Measurements from ENCODE around the gene TPCN2.

The TPCN2 gene

GRCh38 chr11:69114811-69115523 lies 66.2 kb downstream of the TPCN2 start:
- Histone ChIP-seq H3K4me3 (ENCODE audit: low read depth in 1 of 5, low read length in 5 of 5) (no peak overlapping the region), H3K27ac (ENCODE audit: low read depth, low read length) (no peak overlapping the region), H3K9ac (ENCODE audit: low read length in 5 of 5) (no peak overlapping the region), H3K9me3 (ENCODE audit: control insufficient read depth in 5 of 5, low read length in 5 of 5) (peaks cover 2 to 12% (median 7%) of the 10 kb centered on the region in 5 donors), H3K27me3 (ENCODE audit: control insufficient read depth in 5 of 5, insufficient read depth in 4 of 5, low read length in 5 of 5) (peaks cover 0 to 4% (median 0%) of the 10 kb centered on the region in 5 donors), H3K4me1 (ENCODE audit: control insufficient read depth in 5 of 5, insufficient read depth in 5 of 5, low read length in 5 of 5) (peaks cover 0 to 17% (median 10%) of the 10 kb centered on the region in 5 donors), H3K36me3 (ENCODE audit: control insufficient read depth in 5 of 5, insufficient read depth in 5 of 5, low read length in 5 of 5) (no peaks in the 10 kb centered on the region)

- Histone ChIP-seq H3K27me3 (ENCODE audit: control insufficient read depth in 5 of 5, insufficient read depth in 4 of 5, low read length in 5 of 5) (peaks cover 0 to 9% (median 0%) of the 10 kb centered on the region in 5 donors), H3K9ac (ENCODE audit: low read length in 5 of 5) (no peak overlapping the region), H3K4me1 (ENCODE audit: control insufficient read depth in 5 of 5, insufficient read depth in 5 of 5, low read length in 5 of 5) (peaks cover 0 to 17% (median 10%) of the 10 kb centered on the region in 5 donors), H3K4me3 (ENCODE audit: low read depth in 1 of 5, low read length in 5 of 5) (no peak overlapping the region), H3K27ac (ENCODE audit: low read depth, low read length) (no peak overlapping the region), H3K9me3 (ENCODE audit: control insufficient read depth in 5 of 5, low read length in 5 of 5) (peaks cover 2 to 12% (median 7%) of the 10 kb centered on the region in 5 donors), H3K36me3 (ENCODE audit: control insufficient read depth in 5 of 5, insufficient read depth in 5 of 5, low read length in 5 of 5) (no peaks in the 10 kb centered on the region)
Measured at GRCh38 chr11:69115586-69116560, 67.1 kb downstream of the TPCN2 start.

- H3K9ac ChIP-seq (ENCODE audit: low read length in 5 of 5), result no peak overlapping the region
- peaks cover 0 to 17% (median 10%) of the 10 kb centered on the region in 5 donors for H3K4me1 ChIP-seq (ENCODE audit: control insufficient read depth in 5 of 5, insufficient read depth in 5 of 5, low read length in 5 of 5)
- peaks cover 2 to 12% (median 7%) of the 10 kb centered on the region in 5 donors for H3K9me3 ChIP-seq (ENCODE audit: control insufficient read depth in 5 of 5, low read length in 5 of 5)
- H3K36me3 ChIP-seq (ENCODE audit: control insufficient read depth in 5 of 5, insufficient read depth in 5 of 5, low read length in 5 of 5), result no peaks in the 10 kb centered on the region
- H3K27me3 ChIP-seq (ENCODE audit: control insufficient read depth in 5 of 5, insufficient read depth in 4 of 5, low read length in 5 of 5), result peaks cover 0 to 9% (median 0%) of the 10 kb centered on the region in 5 donors
- no peak overlapping the region for H3K4me3 ChIP-seq (ENCODE audit: low read depth in 1 of 5, low read length in 5 of 5)
- H3K27ac ChIP-seq (ENCODE audit: low read depth, low read length), result no peak overlapping the region
Measured at GRCh38 chr11:69116671-69117070, 67.9 kb downstream of the TPCN2 start.

GRCh38 chr11:69119190-69119589 lies 70.5 kb downstream of the TPCN2 start:
- H3K4me3 ChIP-seq (ENCODE audit: low read depth in 1 of 5, low read length in 5 of 5), result no peak overlapping the region
- peaks cover 0 to 11% (median 0%) of the 10 kb centered on the region in 5 donors for H3K27me3 ChIP-seq (ENCODE audit: control insufficient read depth in 5 of 5, insufficient read depth in 4 of 5, low read length in 5 of 5)
- peaks cover 2 to 12% (median 7%) of the 10 kb centered on the region in 5 donors for H3K9me3 ChIP-seq (ENCODE audit: control insufficient read depth in 5 of 5, low read length in 5 of 5)
- no peak overlapping the region for H3K9ac ChIP-seq (ENCODE audit: low read length in 5 of 5)
- no peaks in the 10 kb centered on the region for H3K36me3 ChIP-seq (ENCODE audit: control insufficient read depth in 5 of 5, insufficient read depth in 5 of 5, low read length in 5 of 5)
- peaks cover 0 to 29% (median 22%) of the 10 kb centered on the region in 5 donors for H3K4me1 ChIP-seq (ENCODE audit: control insufficient read depth in 5 of 5, insufficient read depth in 5 of 5, low read length in 5 of 5)
- no peak overlapping the region for H3K27ac ChIP-seq (ENCODE audit: low read depth, low read length)

- no peak overlapping the region for H3K9ac ChIP-seq (ENCODE audit: low read length in 5 of 5)
- H3K36me3 ChIP-seq (ENCODE audit: control insufficient read depth in 5 of 5, insufficient read depth in 5 of 5, low read length in 5 of 5), result no peaks in the 10 kb centered on the region
- H3K27ac ChIP-seq (ENCODE audit: low read depth, low read length), result no peak overlapping the region
- peaks cover 0 to 11% (median 0%) of the 10 kb centered on the region in 5 donors for H3K27me3 ChIP-seq (ENCODE audit: control insufficient read depth in 5 of 5, insufficient read depth in 4 of 5, low read length in 5 of 5)
- H3K4me1 ChIP-seq (ENCODE audit: control insufficient read depth in 5 of 5, insufficient read depth in 5 of 5, low read length in 5 of 5), result peaks cover 0 to 28% (median 17%) of the 10 kb centered on the region in 5 donors
- peaks cover 2 to 12% (median 7%) of the 10 kb centered on the region in 5 donors for H3K9me3 ChIP-seq (ENCODE audit: control insufficient read depth in 5 of 5, low read length in 5 of 5)
- no peak overlapping the region for H3K4me3 ChIP-seq (ENCODE audit: low read depth in 1 of 5, low read length in 5 of 5)
Measured at GRCh38 chr11:69120096-69120875, 71.6 kb downstream of the TPCN2 start.

GRCh38 chr11:69121021-69121420 lies 72.3 kb downstream of the TPCN2 start:
- peaks cover 0 to 11% (median 0%) of the 10 kb centered on the region in 5 donors for H3K27me3 ChIP-seq (ENCODE audit: control insufficient read depth in 5 of 5, insufficient read depth in 4 of 5, low read length in 5 of 5)
- no peaks in the 10 kb centered on the region for H3K36me3 ChIP-seq (ENCODE audit: control insufficient read depth in 5 of 5, insufficient read depth in 5 of 5, low read length in 5 of 5)
- H3K27ac ChIP-seq (ENCODE audit: low read depth, low read length), result no peak overlapping the region
- H3K4me3 ChIP-seq (ENCODE audit: low read depth in 1 of 5, low read length in 5 of 5), result no peak overlapping the region
- no peak overlapping the region for H3K9ac ChIP-seq (ENCODE audit: low read length in 5 of 5)
- H3K9me3 ChIP-seq (ENCODE audit: control insufficient read depth in 5 of 5, low read length in 5 of 5), result peaks cover 2 to 12% (median 7%) of the 10 kb centered on the region in 5 donors
- H3K4me1 ChIP-seq (ENCODE audit: control insufficient read depth in 5 of 5, insufficient read depth in 5 of 5, low read length in 5 of 5), result peaks cover 0 to 23% (median 9%) of the 10 kb centered on the region in 5 donors

GRCh38 chr11:69121621-69122325 lies 73.0 kb downstream of the TPCN2 start:
- Histone ChIP-seq H3K27ac (ENCODE audit: low read depth, low read length) (no peak overlapping the region), H3K9ac (ENCODE audit: low read length in 5 of 5) (no peak overlapping the region), H3K4me3 (ENCODE audit: low read depth in 1 of 5, low read length in 5 of 5) (no peak overlapping the region), H3K9me3 (ENCODE audit: control insufficient read depth in 5 of 5, low read length in 5 of 5) (peaks cover 2 to 12% (median 7%) of the 10 kb centered on the region in 5 donors), H3K36me3 (ENCODE audit: control insufficient read depth in 5 of 5, insufficient read depth in 5 of 5, low read length in 5 of 5) (no peaks in the 10 kb centered on the region), H3K27me3 (ENCODE audit: control insufficient read depth in 5 of 5, insufficient read depth in 4 of 5, low read length in 5 of 5) (peaks cover 0 to 14% (median 0%) of the 10 kb centered on the region in 5 donors), H3K4me1 (ENCODE audit: control insufficient read depth in 5 of 5, insufficient read depth in 5 of 5, low read length in 5 of 5) (peaks cover 0 to 23% (median 11%) of the 10 kb centered on the region in 5 donors)

- Histone ChIP-seq H3K36me3 (ENCODE audit: control insufficient read depth in 5 of 5, insufficient read depth in 5 of 5, low read length in 5 of 5) (no peaks in the 10 kb centered on the region), H3K9ac (ENCODE audit: low read length in 5 of 5) (no peak overlapping the region), H3K9me3 (ENCODE audit: control insufficient read depth in 5 of 5, low read length in 5 of 5) (peaks cover 2 to 12% (median 7%) of the 10 kb centered on the region in 5 donors), H3K27ac (ENCODE audit: low read depth, low read length) (no peak overlapping the region), H3K4me3 (ENCODE audit: low read depth in 1 of 5, low read length in 5 of 5) (no peak overlapping the region), H3K27me3 (ENCODE audit: control insufficient read depth in 5 of 5, insufficient read depth in 4 of 5, low read length in 5 of 5) (peaks cover 0 to 14% (median 0%) of the 10 kb centered on the region in 5 donors), H3K4me1 (ENCODE audit: control insufficient read depth in 5 of 5, insufficient read depth in 5 of 5, low read length in 5 of 5) (peaks cover 0 to 23% (median 14%) of the 10 kb centered on the region in 5 donors)
Measured at GRCh38 chr11:69122326-69122629, 73.5 kb downstream of the TPCN2 start.

Measured in subcutaneous abdominal adipose tissue (tissue), 5 donors.